Measurements from ENCODE around the gene MIEF2. TPM values are rescaled to one million over a fixed set of nuclear protein-coding genes. Genes with fewer than 3 reads are reported as not detected.

Gene MIEF2
- total RNA-seq, 2 experiments from 2014 or later: 5.5 to 6.2 TPM

- Mint-ChIP-seq H3K4me1 (ENCODE audit: low read depth) (peaks cover 38% of the 10 kb centered on the region), H3K27me3 (no peaks in the 10 kb centered on the region), H3K27ac (peak overlapping the region; percentile 78), H3K4me3 (peak overlapping the region; percentile 94), H3K9me3 (no peaks in the 10 kb centered on the region), H3K36me3 (ENCODE audit: low read depth) (peaks cover 7% of the 10 kb centered on the region)
- ChIA-PET CTCF (no interaction called here), POLR2A (interaction anchor here (0.6 to 0.7 kb wide), 2 partner anchors 14 to 32 kb away, joined by 3 read pairs; no protein-coding TSS in a partner anchor)
- intact Hi-C loops (cut with micrococcal nuclease): no loop called here
- DNase-seq (peak; percentile 77), ATAC-seq (peak; percentile 27)
- no peak for TF ChIP-seq CTCF (IDR thresholded peaks at IDR 0.05)
Measured at GRCh38 chr17:18257982-18258355, 2.5 kb upstream of the MIEF2 start.

- CTCF ChIA-PET: interaction anchor here (0.7 to 1.6 kb wide), 4 partner anchors 8 to 43 kb away, joined by 3 to 5 read pairs (median 4); no protein-coding TSS in a partner anchor
- intact Hi-C loops (cut with micrococcal nuclease): no loop called here
- H3K27ac Mint-ChIP-seq: peak within 1 kb of the TSS; percentile 92
- ATAC-seq (peak; percentile 13), DNase-seq (peak; percentile 42)
- peaks cover 6% of the 10 kb centered on the region for H3K36me3 Mint-ChIP-seq (ENCODE audit: low read depth)
- POLR2A ChIA-PET: interaction anchor here (0.8 kb wide), 1 partner anchor 75 kb away, joined by 4 read pairs; the partner anchor contains the start of gene ALKBH5
- H3K27me3 Mint-ChIP-seq: no peaks in the 10 kb centered on the region
- no peaks in the 10 kb centered on the region for H3K9me3 Mint-ChIP-seq
- H3K4me1 Mint-ChIP-seq (ENCODE audit: low read depth): peaks cover 38% of the 10 kb centered on the region
- H3K4me3 Mint-ChIP-seq: peak within 1 kb of the TSS; percentile 94
- no peak for TF ChIP-seq CTCF (IDR thresholded peaks at IDR 0.05)
Measured at GRCh38 chr17:18258356-18259038, 2.0 kb upstream of the MIEF2 start, which contains the start of gene FLII. TSS of gene FLII (minus strand) at chr17:18258738. CDS start at chr17:18258690, 48 bp downstream.

- intact Hi-C loops (cut with micrococcal nuclease): no loop called here
- POLR2A ChIA-PET: interaction anchor here (0.6 to 1.8 kb wide), 3 partner anchors 27 to 79 kb away, joined by 3 to 5 read pairs (median 3); no protein-coding TSS in a partner anchor
- peaks cover 3% of the 10 kb centered on the region for H3K36me3 Mint-ChIP-seq (ENCODE audit: low read depth)
Measured at GRCh38 chr17:18259621-18260331, 686 bp upstream of the MIEF2 start.

GRCh38 chr17:18261146-18261515 is 669 bp downstream of the MIEF2 start:
- ChIA-PET CTCF (interaction anchor here (0.8 kb wide), 1 partner anchor 13 kb away, joined by 4 read pairs; no protein-coding TSS in a partner anchor), POLR2A (interaction anchor here (0.6 to 2.2 kb wide), 8 partner anchors 10 to 83 kb away, joined by 3 to 13 read pairs (median 4); partner anchors contain the start of gene LLGL1)
- ATAC-seq: peak; percentile 19
- no peaks in the 10 kb centered on the region for H3K9me3 Mint-ChIP-seq
- peaks cover under 1% of the 10 kb centered on the region for H3K36me3 Mint-ChIP-seq (ENCODE audit: low read depth)
- no peaks in the 10 kb centered on the region for H3K27me3 Mint-ChIP-seq
- peak overlapping the region; percentile 79 for H3K4me3 Mint-ChIP-seq
- DNase-seq: peak; percentile 78
- intact Hi-C loops (cut with micrococcal nuclease): no loop called here
- H3K4me1 Mint-ChIP-seq (ENCODE audit: low read depth): peaks cover 35% of the 10 kb centered on the region
- peak overlapping the region; percentile 86 for H3K27ac Mint-ChIP-seq
- TF ChIP-seq CTCF (IDR thresholded peaks at IDR 0.05): no peak

More at GRCh38 chr17:18259621-18260331, 686 bp upstream of the MIEF2 start:
- TF ChIP-seq CTCF (IDR thresholded peaks at IDR 0.05): no peak
- DNase-seq: no peak
- Mint-ChIP-seq H3K4me3 (peak overlapping the region; percentile 79), H3K9me3 (no peaks in the 10 kb centered on the region), H3K27ac (peak overlapping the region; percentile 86), H3K4me1 (ENCODE audit: low read depth) (peaks cover 38% of the 10 kb centered on the region), H3K27me3 (no peaks in the 10 kb centered on the region)
- CTCF ChIA-PET: interaction anchor here (1.4 to 1.6 kb wide), 3 partner anchors 9 to 44 kb away, joined by 3 to 5 read pairs (median 4); no protein-coding TSS in a partner anchor
- ATAC-seq: no peak
